ENCODE measurements around the gene KATNBL1. TPM values are rescaled to one million over a fixed set of nuclear protein-coding genes. Genes with fewer than 3 reads are reported as not detected.
"Not testable (repeated sequence)": the region's sequence is repeated elsewhere in the genome, so short reads cannot be mapped to it uniquely, and the experiment has no call there.

Gene KATNBL1
- polyA plus RNA-seq, 1 donor: 90.2 TPM

DNA sequence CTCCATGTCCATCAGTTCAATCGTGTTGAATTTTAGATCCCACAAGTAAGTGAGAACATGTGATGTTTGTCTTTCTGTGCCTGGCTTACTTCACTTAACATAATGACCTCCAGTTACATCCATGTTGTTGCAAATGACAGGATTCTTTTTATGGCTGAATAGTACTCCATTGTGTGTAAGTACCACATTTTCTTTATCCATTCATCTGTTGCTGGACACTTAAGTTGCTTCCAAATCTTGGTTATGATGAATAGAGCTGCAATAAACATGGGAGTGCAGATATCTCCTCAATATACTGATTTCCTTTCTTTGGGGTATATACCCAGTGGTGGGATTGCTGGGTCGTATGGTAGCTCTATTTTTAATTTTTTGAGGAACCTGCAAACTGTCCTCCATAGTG lies 89.5 kb downstream of the KATNBL1 start:
- not testable (repeated sequence) for DNase-seq

- no peak for DNase-seq
Observed at GRCh38 chr15:34119291-34119690, 90.6 kb downstream of the KATNBL1 start.

DNA sequence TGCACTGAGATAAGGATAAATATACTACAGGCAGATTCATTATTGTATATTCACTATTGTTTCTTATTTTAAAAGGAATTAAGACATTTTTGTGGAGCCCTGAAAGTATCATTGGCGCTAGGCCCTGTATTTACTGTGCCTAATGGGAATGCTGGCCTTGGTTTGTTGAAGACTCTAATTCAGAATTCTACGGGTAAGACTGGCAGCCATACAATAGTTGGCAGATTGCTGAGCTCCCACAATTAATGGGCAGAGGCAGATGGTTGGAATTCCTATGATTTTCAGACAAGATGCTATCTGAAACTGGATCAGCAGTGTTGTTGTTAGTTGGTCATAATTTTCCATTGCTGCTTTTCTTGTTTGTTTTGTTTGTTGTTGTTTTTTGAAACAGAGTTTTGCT lies 93.3 kb downstream of the KATNBL1 start:
- no peak for DNase-seq

DNA sequence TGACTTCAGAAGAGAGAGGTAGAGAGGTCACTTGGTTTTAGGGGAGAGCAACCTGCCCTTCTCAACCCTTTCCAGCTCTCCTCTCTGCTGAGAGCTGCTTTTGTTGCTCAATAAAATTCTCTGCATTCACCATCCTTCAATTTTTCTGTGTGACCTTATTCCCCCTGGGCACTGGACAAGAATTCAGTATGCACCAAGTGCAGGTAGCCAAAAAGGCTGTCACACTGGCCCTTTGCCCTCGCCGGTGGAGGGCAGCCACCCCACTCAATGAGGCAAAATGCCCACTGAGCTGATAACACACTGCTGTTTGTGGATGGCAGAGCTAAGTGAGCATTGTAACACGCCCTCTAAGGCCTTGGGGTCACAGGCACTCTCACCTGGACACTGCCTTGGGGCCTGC lies 95.2 kb downstream of the KATNBL1 start:
- no peak for DNase-seq

- DNase-seq: no peak
Observed at GRCh38 chr15:34114215-34114614, 95.7 kb downstream of the KATNBL1 start.

DNA sequence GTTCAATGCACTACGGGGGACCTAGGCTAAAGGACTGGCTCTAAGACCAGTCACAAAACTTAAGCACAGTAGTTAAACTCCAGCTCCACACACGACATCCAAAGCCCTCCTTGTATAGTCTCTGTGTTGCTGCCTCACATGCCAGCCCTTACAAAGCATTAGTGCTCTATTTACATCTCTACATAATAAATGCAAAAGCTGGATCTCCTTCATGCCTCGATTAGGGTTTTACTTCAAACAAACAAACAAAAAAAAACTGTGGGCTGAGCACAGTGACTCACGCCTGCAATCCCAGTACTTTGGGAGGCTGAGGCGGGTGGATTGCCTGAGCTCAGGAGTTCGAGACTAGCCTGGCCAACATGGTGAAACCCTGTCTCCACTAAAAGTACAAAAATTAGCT lies 98.4 kb downstream of the KATNBL1 start:
- no peak for DNase-seq

GRCh38 chr15:34109797-34110663 lies 99.9 kb downstream of the KATNBL1 start:
- no peak for DNase-seq

DNA sequence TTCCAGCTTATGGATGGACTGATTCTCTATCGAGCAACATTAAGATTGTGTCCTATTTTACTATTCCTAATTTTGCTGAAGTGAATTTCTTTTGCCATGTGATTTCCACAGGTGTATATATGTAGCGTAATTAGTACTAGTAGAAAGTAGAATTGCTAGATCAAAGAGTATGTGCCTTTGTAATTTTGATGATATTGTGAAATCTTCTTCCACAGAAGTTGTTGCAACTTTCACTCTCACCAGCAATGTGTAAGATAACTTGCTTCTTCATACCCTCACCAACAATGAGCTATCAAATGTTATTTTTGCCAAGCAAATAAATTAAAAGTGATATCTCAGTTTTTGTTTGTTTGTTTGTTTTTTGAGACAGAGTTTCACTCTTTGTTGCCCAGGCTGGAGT lies 102.6 kb downstream of the KATNBL1 start:
- DNase-seq: no peak

DNA sequence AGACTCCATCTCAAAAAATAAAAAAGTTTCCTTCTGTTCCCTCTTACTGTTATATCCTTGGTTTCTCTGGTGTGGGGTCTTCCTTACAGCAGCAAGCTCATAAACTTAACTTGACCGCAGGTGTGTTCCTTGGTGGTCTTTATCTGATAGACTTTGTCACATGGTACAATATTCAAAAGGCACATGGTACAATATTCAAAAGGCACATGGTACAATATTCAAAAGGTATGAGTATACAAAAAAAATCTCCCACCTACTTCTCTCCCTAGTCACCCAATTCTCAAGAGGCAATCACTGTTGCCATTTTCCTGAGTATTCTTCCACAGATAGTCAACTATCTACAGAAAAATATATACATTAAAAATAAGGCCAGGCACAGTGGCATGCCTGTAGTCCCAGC lies 103.5 kb downstream of the KATNBL1 start:
- no peak for DNase-seq

DNA sequence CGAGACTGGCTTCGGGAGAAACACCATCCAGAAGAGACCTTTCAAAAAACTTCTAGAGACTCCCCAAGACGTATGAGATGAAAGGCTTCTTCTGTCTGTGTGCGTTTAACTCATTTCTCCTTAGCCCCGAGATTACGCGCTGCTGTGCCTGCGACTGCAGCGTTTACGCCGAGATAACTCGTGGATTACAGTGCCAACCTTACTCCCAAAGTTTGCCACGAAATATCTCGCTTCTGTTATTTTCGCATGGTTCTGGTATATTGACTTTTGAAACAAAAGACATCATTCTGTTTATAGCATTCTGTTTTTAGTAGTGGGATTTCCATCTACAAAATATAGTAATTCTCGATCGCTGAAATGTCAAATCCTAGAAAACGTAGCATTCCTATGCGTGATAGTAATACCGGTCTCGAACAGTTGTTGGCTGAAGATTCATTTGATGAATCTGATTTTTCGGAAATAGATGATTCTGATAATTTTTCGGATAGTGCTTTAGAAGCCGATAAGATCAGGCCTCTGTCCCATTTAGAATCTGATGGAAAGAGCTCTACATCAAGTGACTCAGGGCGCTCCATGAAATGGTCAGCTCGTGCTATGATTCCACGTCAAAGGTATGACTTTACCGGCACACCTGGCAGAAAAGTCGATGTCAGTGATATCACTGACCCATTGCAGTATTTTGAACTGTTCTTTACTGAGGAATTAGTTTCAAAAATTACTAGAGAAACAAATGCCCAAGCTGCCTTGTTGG lies 107.5 kb downstream of the KATNBL1 start:
- DNase-seq: no peak

DNA sequence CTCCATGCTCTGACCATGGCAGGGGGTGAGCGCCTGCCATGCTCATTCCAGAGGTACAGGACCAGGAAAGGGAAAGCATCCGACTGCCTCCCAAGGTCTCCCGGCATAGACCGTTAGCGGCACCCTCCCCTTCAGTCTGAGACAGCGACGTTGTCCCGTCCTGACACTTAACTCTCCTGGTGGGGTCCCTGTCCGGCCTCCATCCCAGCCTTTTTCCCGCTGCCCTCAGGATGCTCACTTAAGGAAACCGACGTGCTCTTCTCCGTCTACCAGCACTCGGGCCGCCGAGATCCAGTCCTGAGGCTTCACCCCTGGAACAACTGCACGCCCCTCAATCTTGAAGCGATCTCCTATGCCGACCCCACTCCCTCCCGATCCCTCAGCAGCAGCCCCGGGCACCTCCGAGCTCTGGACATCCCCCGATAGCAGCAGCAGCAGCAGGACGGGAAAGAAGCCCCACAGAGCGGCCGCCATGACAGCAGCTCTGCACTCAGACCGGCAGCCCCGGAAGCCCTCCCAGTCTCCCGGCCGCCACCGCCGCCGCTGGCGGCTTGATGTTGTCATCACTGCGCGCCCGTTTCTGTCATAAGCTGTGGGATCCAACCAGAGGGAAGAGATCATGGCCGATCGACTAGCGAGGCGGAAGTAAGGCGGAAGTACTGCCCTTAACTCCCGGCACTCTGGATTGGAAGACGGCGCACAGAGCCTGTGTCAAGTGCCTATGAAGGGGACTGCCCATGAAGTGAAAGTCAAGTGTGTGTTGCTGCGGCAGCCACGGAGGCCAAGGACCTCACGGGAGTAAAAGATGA lies 108.3 kb downstream of the KATNBL1 start, which contains the start of the genes EMC7 and PGBD4:
EMC7 (minus strand) TSS at position 497 of the 809 bp plus-strand sequence; CDS start at position 474, 23 bp downstream.
PGBD4 (plus strand) TSS at position 718 of the 809 bp plus-strand sequence. CDS start 449 bp downstream, outside the sequence.
- DNase-seq: peak; percentile 99

GRCh38 chr15:34099914-34100313 lies 110.0 kb downstream of the KATNBL1 start:
- no peak for DNase-seq

Other genes starting within 250 kb of the KATNBL1 start
- 0.35 TPM for gene CHRM5, start 241.6 kb downstream of the KATNBL1 start, polyA plus RNA-seq (ENCODE audit: insufficient read length)
- 13.0 TPM for gene AVEN, start 170.9 kb downstream of the KATNBL1 start, polyA plus RNA-seq (ENCODE audit: insufficient read length)
- 82.3 TPM for gene EMC7, start 108.2 kb downstream of the KATNBL1 start, polyA plus RNA-seq (ENCODE audit: insufficient read length)
- gene PGBD4, start 108.0 kb downstream of the KATNBL1 start, polyA plus RNA-seq (ENCODE audit: insufficient read length): 2.6 TPM
- 136 TPM for gene EMC4, start 14.9 kb upstream of the KATNBL1 start, polyA plus RNA-seq (ENCODE audit: insufficient read length)
- 35.1 TPM for gene SLC12A6, start 127.7 kb upstream of the KATNBL1 start, polyA plus RNA-seq (ENCODE audit: insufficient read length)
- gene NOP10, start 133.0 kb upstream of the KATNBL1 start, polyA plus RNA-seq (ENCODE audit: insufficient read length): 123 TPM
- 0.08 TPM for gene NUTM1, start 133.2 kb upstream of the KATNBL1 start, polyA plus RNA-seq (ENCODE audit: insufficient read length)
- 45.5 TPM for gene LPCAT4, start 157.1 kb upstream of the KATNBL1 start, polyA plus RNA-seq (ENCODE audit: insufficient read length)
- gene GOLGA8A, start 227.7 kb upstream of the KATNBL1 start, polyA plus RNA-seq (ENCODE audit: insufficient read length): 157 TPM